ENCODE data around the gene DGKI.

DNA sequence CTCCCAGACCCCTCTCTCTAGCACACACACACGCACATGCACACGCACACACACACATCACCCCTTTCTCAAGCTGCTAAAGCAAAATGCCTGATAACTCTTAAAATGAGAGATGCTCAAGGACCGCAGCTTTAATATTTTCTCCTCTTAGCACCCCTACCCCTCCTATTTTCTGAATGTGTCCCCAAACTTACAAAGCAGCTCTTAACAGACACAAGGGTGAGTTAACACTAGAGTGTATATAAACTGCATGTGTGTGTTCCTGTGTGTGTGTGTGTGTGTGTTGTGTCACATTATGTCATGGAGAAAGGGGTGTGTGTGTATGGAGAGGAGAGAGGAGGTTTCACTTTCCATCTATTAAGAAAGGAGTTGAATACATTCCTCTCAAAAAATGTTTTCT is 504.5 kb downstream of the DGKI start:
- TF ChIP-seq, protein P1, sequence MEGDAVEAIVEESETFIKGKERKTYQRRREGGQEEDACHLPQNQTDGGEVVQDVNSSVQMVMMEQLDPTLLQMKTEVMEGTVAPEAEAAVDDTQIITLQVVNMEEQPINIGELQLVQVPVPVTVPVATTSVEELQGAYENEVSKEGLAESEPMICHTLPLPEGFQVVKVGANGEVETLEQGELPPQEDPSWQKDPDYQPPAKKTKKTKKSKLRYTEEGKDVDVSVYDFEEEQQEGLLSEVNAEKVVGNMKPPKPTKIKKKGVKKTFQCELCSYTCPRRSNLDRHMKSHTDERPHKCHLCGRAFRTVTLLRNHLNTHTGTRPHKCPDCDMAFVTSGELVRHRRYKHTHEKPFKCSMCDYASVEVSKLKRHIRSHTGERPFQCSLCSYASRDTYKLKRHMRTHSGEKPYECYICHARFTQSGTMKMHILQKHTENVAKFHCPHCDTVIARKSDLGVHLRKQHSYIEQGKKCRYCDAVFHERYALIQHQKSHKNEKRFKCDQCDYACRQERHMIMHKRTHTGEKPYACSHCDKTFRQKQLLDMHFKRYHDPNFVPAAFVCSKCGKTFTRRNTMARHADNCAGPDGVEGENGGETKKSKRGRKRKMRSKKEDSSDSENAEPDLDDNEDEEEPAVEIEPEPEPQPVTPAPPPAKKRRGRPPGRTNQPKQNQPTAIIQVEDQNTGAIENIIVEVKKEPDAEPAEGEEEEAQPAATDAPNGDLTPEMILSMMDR (IDR thresholded peaks at IDR 0.05), result no peak
- TF ChIP-seq POLR2A (IDR thresholded peaks at IDR 0.05), result no peak
